NCI-H1105 (cell line): ENCODE data around the gene POLR2J3.
"Not testable (repeated sequence)": the region's sequence is repeated elsewhere in the genome, so short reads cannot be mapped to it uniquely, and the experiment has no call there.

Experiments used
- DNase-seq: peaks from one replicate; lab custom pipeline; 2025; lab: John Stamatoyannopoulos, UW

POLR2J3 gene

GRCh38 chr7:102572261-102573239 lies at the start of gene POLR2J3:
Gene POLR2J3, minus strand, starts transcription at chr7:102572583. Its CDS starts 62 bp downstream, at chr7:102572521.
- DNase-seq = not testable (repeated sequence)

- not testable (repeated sequence) for DNase-seq
Measured at GRCh38 chr7:102618122-102618521, 45.7 kb upstream of the POLR2J3 start.

DNA sequence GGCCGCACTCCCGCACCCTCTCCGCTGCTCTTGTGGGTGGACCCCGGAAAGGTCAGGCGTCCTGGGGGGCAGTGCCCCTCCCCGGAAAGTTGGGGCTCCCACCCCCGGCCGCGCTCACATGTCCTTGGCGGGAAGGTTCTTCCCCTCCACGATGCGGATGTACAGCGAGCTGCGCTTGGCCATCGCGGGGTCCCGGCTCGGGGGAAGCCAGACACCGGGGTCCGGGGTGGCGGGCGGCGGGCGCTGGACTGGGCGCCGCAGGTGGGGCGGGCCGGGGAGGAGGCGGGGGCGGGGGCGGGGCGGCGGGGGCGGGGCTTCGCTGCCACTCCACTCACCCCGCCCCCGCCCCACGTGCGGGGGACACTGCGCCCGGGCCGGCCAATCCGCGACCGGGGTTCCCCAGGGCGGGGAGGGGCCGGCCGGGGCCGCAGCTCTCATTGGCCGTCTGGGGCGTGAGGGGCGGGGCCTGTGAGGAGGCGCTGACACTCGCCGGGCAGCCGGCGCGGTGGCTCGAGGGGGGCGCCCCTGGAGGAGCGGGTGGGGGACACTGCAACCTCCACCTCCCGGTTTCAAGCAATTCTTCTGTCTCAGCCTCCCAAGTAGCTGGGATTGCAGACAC lies 44.2 kb upstream of the POLR2J3 start, which contains the start of gene RASA4:
TSS of gene RASA4 (minus strand) at position 250 of the 619 bp plus-strand sequence. CDS start at position 183, 67 bp downstream.
- not testable (repeated sequence) for DNase-seq

DNA sequence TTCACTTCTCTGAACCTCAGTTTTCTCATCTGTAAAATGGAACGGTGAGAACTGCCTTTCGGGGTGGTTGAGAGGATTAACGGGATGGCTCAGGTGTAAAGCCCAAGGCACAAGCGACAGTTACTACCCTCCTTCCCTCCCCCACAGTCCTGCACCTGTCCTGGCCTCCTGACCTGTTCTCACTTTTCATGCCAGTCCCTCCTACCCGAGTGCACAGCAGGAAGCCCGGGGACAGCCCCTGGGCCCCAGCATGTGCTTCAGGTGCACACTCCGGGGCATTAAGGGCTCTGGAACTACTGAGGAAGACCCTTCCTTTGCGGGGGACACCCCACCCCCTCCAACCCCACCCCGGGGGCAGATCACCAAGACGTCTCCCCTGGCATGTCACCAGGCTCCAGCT lies 43.5 kb upstream of the POLR2J3 start:
- not testable (repeated sequence) for DNase-seq

- not testable (repeated sequence) for DNase-seq
Measured at GRCh38 chr7:102614873-102615272, 42.5 kb upstream of the POLR2J3 start.

GRCh38 chr7:102614346-102614697 lies 41.9 kb upstream of the POLR2J3 start:
- DNase-seq = not testable (repeated sequence)

DNA sequence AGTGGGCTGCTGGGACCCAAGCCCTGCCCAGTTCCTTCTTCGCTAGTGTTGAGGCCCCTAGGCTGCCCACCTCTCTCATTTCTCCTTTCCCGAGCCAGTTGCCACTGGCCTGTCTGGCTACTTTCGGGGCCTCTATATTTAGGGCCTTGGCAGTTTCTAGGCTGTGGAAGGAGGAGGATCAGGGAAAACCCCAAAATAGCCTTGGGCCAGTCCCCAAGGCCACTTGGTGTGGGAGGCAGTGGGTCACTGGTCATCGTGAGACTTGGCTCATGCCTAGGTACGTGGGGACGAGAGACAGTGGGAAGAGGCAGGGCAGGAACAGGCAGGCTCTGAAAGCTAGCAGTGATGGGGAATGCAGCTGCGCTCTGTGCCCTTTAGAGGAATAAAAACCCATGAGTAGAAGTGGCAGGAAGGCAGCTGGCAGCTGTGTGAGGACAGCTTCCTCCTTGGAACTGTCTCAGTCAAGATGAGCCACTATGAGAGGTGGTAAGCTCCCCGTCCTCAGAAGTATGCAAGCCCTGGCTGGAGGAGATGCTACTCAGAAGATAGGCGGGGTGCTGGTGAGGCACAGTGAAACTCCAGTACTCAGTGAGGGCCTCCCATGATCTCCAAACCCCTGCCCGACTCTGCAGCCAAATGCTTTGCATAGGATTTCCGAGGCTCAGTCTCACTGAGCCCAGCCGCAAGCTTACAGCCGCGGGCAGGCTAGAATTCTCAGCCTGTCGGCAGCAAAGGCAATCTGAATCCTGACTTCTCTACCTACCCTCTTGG lies 41.4 kb upstream of the POLR2J3 start:
- not testable (repeated sequence) for DNase-seq

- DNase-seq = not testable (repeated sequence)
Measured at GRCh38 chr7:102611675-102612325, 39.4 kb upstream of the POLR2J3 start.

DNA sequence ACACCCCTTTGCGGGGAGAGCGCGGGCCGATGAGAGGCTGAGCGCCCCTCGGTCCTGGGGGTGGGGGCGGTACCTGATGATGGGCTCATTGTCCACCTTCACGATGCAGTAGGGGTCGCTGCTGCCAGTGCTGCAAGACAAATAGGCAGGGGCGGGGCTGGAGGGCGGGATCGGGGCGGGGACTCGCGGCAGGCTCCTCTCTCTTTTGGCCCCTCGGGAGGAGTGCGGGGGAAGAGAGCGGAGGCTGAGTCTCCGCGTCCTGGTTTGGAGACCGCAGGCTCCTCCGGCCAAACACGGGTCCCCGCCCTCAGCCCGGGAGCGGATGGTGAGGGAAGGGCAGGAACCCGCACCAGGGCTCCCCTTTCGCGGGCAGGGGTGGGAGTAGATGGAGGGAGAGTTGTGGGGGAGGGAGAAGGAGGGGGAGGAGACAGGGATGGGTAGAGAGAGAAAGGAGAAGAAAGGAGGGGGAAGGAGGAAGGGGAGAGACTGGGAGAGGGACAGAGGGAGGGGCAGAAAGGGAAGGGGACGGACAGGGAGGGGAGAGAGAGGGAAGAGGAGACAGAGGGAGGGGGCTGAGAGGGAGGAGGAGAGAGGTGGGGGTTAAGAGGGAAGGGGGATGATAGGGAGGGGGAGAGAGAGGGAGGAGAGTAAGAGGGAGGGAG lies 38.8 kb upstream of the POLR2J3 start:
- DNase-seq = not testable (repeated sequence)

DNA sequence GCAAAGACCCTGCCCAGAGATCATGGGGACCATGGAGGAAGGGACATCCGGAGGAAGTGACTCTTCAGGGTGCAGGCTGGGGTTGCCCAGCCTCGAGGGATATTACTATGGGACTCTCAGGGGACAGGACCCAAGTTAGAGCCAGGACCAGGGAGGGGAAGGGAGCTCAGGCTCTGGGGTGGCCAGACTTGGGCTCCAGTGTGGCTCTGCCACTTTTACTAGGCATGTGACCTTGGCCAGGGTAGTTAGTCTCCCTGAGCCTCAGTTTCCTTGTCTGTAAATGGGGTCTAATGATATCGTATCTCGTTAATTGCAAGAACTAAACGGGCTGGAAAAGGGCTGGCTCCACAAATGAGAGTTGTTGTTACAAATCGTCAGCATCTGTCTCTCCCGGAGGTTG lies 38.1 kb upstream of the POLR2J3 start:
- not testable (repeated sequence) for DNase-seq

DNA sequence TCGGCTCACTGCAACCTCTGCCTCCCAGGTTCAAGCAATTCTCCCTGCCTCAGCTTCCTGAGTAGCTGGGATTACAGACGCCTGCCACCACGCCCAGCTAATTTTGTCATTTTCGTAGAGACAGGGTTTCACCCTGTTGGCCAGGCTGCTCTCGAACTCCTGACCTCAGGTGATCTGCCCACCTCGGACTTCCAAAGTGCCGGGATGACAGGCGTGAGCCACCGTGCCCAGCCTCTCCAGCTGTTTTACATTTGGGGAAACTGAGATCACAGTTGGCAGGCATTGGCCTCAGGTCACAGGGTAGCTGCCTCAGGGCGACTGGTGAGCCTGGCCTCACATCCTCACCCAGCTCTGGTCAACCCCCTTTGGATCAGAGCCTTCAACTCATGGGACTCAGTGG lies 37.4 kb upstream of the POLR2J3 start:
- DNase-seq = not testable (repeated sequence)

DNA sequence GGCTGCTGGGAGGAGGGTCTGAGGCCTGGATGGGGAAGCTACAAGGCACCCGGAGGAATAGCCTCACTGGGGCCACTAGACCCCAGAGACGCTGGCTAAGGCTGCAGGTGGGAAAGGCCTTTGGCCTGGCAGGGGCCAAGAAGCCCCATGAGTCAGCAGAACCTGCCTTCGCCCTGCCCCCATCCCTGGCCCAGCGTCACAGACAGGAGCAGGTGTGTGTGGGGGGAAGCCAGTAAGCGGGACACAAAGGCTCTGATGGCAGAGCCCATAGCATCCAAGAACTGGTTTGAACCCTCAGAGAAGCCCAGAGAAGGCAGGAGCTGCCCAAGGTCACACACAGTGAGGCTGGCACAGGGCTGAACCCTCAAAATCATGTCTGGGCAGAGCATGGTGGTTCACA lies 34.5 kb upstream of the POLR2J3 start:
- DNase-seq = not testable (repeated sequence)

GRCh38 chr7:102604431-102605145 lies 32.2 kb upstream of the POLR2J3 start:
- not testable (repeated sequence) for DNase-seq

DNA sequence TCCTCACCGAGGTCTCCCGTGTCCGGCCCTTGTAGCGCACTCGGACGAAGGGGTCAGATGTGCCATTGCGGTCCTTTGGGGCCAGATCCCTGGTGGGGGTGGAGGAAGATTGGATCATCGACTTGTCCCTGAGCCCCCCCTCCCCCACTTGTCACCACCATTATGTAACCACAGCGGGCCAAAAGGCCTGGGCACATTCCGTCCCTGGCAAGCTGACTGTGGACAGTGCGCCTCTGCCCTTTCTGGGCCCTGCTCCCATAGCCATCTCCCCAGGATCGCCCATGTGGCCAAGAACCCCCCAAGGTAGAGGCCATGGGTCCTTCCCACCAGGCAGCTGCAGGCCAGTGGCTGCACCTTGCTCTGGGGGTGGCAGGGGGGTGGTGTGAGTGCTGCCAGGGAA lies 29.9 kb upstream of the POLR2J3 start:
- not testable (repeated sequence) for DNase-seq

DNA sequence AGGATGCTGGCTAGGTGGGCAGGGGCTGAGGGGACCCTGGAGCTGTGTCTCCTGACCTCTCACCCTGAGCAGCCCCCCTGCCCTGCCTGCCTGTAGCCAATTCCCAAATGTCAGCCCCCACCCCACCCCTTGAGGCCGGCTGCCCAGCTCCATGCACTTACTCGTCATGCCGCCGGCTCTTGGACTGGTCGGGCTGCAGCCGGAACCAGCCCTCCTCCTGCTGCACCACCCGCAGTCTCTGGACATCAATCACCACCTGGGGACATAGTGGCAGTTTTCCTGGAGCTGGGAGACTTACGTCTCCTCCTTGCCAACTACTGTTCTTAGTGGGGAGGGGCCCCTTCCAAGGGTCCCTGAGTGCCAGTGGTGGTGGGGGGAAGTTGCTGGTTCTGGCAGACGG lies 27.3 kb upstream of the POLR2J3 start:
- DNase-seq = not testable (repeated sequence)

GRCh38 chr7:102596036-102596435 lies 23.7 kb upstream of the POLR2J3 start:
- not testable (repeated sequence) for DNase-seq

DNA sequence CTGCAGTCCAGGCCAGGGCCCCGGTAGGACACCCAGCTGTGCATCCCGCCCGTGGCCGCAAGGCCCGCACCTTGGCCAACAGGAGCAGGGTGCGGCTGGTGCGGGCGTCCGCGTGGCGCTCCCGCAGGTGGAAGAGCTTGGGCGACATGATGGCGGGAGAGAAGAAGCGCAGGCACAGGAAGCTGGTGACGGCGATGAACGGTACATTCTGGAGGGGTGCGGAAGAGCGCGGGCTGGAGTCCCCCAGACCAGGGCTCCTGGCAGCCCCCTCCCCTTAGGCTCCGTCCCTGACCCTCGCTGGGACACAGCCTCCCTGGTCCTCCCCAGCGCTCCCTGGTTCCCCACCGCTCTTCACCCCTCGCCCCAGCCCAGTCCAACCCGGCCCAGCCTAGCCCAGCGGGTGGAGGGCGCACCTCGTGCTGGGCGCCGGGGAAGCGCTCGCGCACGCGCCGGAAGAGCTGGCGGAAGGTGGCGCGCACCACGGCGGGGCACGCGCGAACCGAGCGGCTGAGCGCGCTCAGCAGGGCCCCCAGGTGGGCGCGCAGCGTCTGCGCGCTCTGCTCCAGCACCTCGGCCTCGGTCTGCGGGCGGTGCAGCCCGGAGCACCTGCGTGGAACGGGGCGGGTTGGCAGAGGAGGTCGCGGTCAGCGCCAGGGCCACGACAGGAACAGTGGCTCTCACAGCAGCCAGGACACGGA lies 21.4 kb upstream of the POLR2J3 start:
- DNase-seq = not testable (repeated sequence)

DNA sequence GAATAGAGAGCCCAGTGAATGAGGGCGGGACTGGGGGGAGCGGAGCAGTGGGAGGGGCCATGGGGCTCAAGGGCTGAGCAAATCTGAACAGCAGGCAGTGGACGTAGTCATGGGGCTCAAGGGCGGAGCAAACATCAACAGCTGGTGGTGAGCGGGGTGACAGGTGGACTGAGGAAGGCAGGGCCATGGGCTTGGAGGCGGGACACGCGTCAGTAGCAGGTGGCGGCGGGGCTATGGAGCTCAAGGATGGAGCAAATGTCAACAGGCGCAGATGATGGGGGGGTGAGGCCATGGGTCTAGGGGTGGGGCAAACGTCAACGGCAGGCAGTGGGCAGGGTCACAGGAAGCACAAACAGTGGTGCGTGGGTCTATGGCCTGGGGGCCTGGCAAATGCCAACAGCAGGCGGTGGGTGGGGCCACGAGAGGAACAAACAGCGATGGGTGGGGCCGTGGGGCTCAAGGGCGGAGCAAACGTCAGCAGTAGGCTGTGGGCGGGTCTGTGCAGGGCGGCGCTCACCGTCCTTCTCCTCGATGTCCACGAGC lies 20.2 kb upstream of the POLR2J3 start:
- DNase-seq = not testable (repeated sequence)

- not testable (repeated sequence) for DNase-seq
Measured at GRCh38 chr7:102589857-102590256, 17.5 kb upstream of the POLR2J3 start.
